Large intestine (tissue), 3 donors: Measurements from ENCODE around the gene UTP25. TPM values are rescaled to one million over a fixed set of nuclear protein-coding genes. Genes with fewer than 3 reads are reported as not detected.

Experiments
- DNase-seq, 2 donors: peaks; one replicate each; pipeline versions ENCODE4 v3.0.0 to v3.0.0-alpha.2; 2013
- H3K27ac ChIP-seq: one replicate; pipeline ENCODE4 v1.5.1; 2013; ENCODE audit warnings: low read length
- H3K27me3 ChIP-seq: 2 replicates; pipeline ENCODE4 v1.6.1; 2013; ENCODE audit warnings: low read length; ENCODE audit not compliant: control insufficient read depth, insufficient read depth
- H3K36me3 ChIP-seq: 2 replicates; pipeline ENCODE4 v1.6.1; 2013; ENCODE audit warnings: low read length; ENCODE audit not compliant: control insufficient read depth, insufficient read depth
- H3K4me1 ChIP-seq: one replicate; pipeline ENCODE4 v1.6.1; 2013; ENCODE audit warnings: low read length; ENCODE audit not compliant: control insufficient read depth, insufficient read depth
- H3K4me3 ChIP-seq: one replicate; pipeline ENCODE4 v1.5.1; 2013; ENCODE audit warnings: low read length
- H3K9me3 ChIP-seq: one replicate; pipeline ENCODE4 v1.6.1; 2013; ENCODE audit warnings: mild to moderate bottlenecking, low read depth, low read length, moderate library complexity; ENCODE audit not compliant: control insufficient read depth
- WGBS: methylation state at CpG from one replicate; pipeline ENCODE4 v1.1.5; 2013; ENCODE audit warnings: low lambda C conversion rate; ENCODE audit not compliant: insufficient coverage; 5-methylcytosine and 5-hydroxymethylcytosine counted together
- polyA plus RNA-seq: library from polyadenylated mRNA; unstranded; fragments of 120-200 nt; gene quantifications from one replicate; pipeline ENCODE4 v1.2.1, GENCODE V29; 2013

UTP25 gene
- polyA plus RNA-seq, 1 donor: 8.4 TPM

- no peak overlapping the region for H3K4me3 ChIP-seq
- H3K27me3 ChIP-seq: peaks cover 3% of the 10 kb centered on the region
- H3K36me3 ChIP-seq: no peaks in the 10 kb centered on the region
- H3K9me3 ChIP-seq: peaks cover 4% of the 10 kb centered on the region
- 70% methylated on average over 2 of the region's 4 CpGs for WGBS
- no peak for DNase-seq
- H3K27ac ChIP-seq: no peak overlapping the region
- H3K4me1 ChIP-seq: no peaks in the 10 kb centered on the region
Measured at GRCh38 chr1:209870151-209870831, 42.5 kb downstream of the UTP25 start.

GRCh38 chr1:209871006-209871405, 43.2 kb downstream of the UTP25 start:
- WGBS: no CpG with 5 or more reads among the region's 1 CpG
- no peak for DNase-seq

GRCh38 chr1:209871430-209871829, 43.7 kb downstream of the UTP25 start:
- DNase-seq: no peak
- H3K27ac ChIP-seq: no peak overlapping the region
- H3K4me3 ChIP-seq: no peak overlapping the region
- WGBS: no CpG with 5 or more reads among the region's 2 CpGs
- peaks cover 3% of the 10 kb centered on the region for H3K27me3 ChIP-seq
- no peaks in the 10 kb centered on the region for H3K4me1 ChIP-seq
- peaks cover 4% of the 10 kb centered on the region for H3K9me3 ChIP-seq
- H3K36me3 ChIP-seq: no peaks in the 10 kb centered on the region

More at GRCh38 chr1:209871006-209871405, 43.2 kb downstream of the UTP25 start:
- Histone ChIP-seq H3K27ac (no peak overlapping the region), H3K4me3 (no peak overlapping the region), H3K9me3 (peaks cover 4% of the 10 kb centered on the region), H3K36me3 (no peaks in the 10 kb centered on the region), H3K4me1 (no peaks in the 10 kb centered on the region), H3K27me3 (peaks cover 3% of the 10 kb centered on the region)

GRCh38 chr1:209873067-209873799, 45.5 kb downstream of the UTP25 start:
- Histone ChIP-seq H3K27me3 (peaks cover 3% of the 10 kb centered on the region), H3K4me1 (no peaks in the 10 kb centered on the region), H3K4me3 (no peak overlapping the region), H3K9me3 (no peaks in the 10 kb centered on the region), H3K27ac (no peak overlapping the region), H3K36me3 (no peaks in the 10 kb centered on the region)
- 90% methylated on average over 2 of the region's 3 CpGs for WGBS
- DNase-seq: no peak

GRCh38 chr1:209875515-209875914, 47.7 kb downstream of the UTP25 start:
- H3K4me1 ChIP-seq: no peaks in the 10 kb centered on the region
- peak in 1 of 2 donors; percentile 17 for DNase-seq
- no peak overlapping the region for H3K27ac ChIP-seq
- H3K4me3 ChIP-seq: no peak overlapping the region
- no CpG with 5 or more reads among the region's 7 CpGs for WGBS
- H3K27me3 ChIP-seq: peaks cover 3% of the 10 kb centered on the region
- no peaks in the 10 kb centered on the region for H3K36me3 ChIP-seq
- no peaks in the 10 kb centered on the region for H3K9me3 ChIP-seq

GRCh38 chr1:209876078-209876800, 48.5 kb downstream of the UTP25 start:
- H3K27ac ChIP-seq: no peak overlapping the region
- DNase-seq: no peak
- H3K4me1 ChIP-seq: no peaks in the 10 kb centered on the region
- no peaks in the 10 kb centered on the region for H3K9me3 ChIP-seq
- no CpG with 5 or more reads among the region's 6 CpGs for WGBS
- peaks cover 8% of the 10 kb centered on the region for H3K27me3 ChIP-seq
- no peaks in the 10 kb centered on the region for H3K36me3 ChIP-seq
- H3K4me3 ChIP-seq: no peak overlapping the region

- WGBS: no CpG with 5 or more reads among the region's 2 CpGs
- Histone ChIP-seq H3K36me3 (no peaks in the 10 kb centered on the region), H3K4me1 (no peaks in the 10 kb centered on the region), H3K27me3 (peaks cover 16% of the 10 kb centered on the region), H3K4me3 (no peak overlapping the region), H3K27ac (no peak overlapping the region), H3K9me3 (no peaks in the 10 kb centered on the region)
- no peak for DNase-seq
Measured at GRCh38 chr1:209877087-209877764, 49.5 kb downstream of the UTP25 start.

GRCh38 chr1:209878964-209879363, 51.2 kb downstream of the UTP25 start:
- Histone ChIP-seq H3K9me3 (no peaks in the 10 kb centered on the region), H3K4me1 (peaks cover under 1% of the 10 kb centered on the region), H3K27ac (no peak overlapping the region), H3K27me3 (peaks cover 16% of the 10 kb centered on the region), H3K36me3 (no peaks in the 10 kb centered on the region), H3K4me3 (no peak overlapping the region)
- no CpG with 5 or more reads among the region's 1 CpG for WGBS
- DNase-seq: no peak

GRCh38 chr1:209879539-209879938, 51.8 kb downstream of the UTP25 start:
- 92% methylated on average over 2 of the region's 12 CpGs for WGBS
- Histone ChIP-seq H3K4me3 (no peak overlapping the region), H3K27ac (no peak overlapping the region), H3K9me3 (no peaks in the 10 kb centered on the region), H3K27me3 (peaks cover 16% of the 10 kb centered on the region), H3K4me1 (peaks cover 6% of the 10 kb centered on the region), H3K36me3 (no peaks in the 10 kb centered on the region)
- no peak for DNase-seq

- Histone ChIP-seq H3K27me3 (peaks cover 16% of the 10 kb centered on the region), H3K27ac (no peak overlapping the region), H3K36me3 (no peaks in the 10 kb centered on the region), H3K4me3 (no peak overlapping the region), H3K4me1 (peaks cover 6% of the 10 kb centered on the region), H3K9me3 (no peaks in the 10 kb centered on the region)
- no peak for DNase-seq
- no CpG with 5 or more reads among the region's 3 CpGs for WGBS
Measured at GRCh38 chr1:209880031-209880430, 52.3 kb downstream of the UTP25 start.
